ENCODE results near the gene LMTK3.

DNA sequence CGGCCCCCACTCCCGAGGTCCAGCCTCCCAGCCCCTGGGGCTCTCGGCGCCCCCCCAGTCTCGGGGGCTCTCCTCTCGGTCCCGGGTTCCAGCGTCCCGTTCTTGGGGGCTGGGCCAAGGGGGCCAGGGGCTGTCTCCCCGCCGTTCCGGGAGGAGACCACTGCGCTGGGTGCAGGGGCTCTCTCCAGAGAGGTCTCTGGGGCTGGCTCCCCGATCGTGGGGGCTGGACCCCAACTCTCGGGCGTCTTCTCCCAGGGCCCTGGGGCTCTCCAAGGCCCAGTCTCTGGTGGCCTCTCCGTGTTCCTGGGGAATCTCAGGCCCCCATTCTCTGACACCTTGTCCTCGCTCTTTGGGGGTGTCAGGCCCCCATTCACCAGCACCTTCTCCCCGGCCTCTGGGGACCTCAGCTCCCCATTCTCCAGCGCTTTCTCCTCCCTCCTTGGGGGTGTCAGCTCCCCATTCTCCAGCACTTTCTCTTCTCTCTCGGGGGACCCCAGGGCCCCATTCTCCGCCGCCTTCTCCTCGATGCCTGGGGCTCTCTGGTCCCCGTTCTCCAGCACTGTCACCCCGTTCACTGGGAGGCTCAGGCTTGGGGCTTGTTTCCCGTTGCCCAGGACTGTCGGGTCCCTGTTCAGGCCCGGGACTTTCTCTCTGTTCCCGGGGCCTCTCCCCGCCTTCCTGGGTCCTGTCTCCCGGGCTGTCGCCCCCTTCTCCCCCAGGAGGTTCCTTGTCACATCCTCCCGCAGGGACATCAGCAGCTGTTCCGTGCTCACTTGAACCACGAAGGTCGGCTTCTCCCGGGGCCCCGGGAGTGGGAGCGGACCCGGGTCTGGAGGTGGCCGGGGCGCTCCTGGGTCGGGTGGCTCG lies 13.7 kb downstream of the LMTK3 start:
- no peak for TF ChIP-seq TEAD4 (IDR thresholded peaks at IDR 0.05)
- no peak for TF ChIP-seq EP300 (IDR thresholded peaks at IDR 0.05; ENCODE audit: borderline replicate concordance)
